HFFc6 (cell line): Measurements from ENCODE around the gene HS1BP3. TPM values are rescaled to one million over a fixed set of nuclear protein-coding genes. Genes with fewer than 3 reads are reported as not detected.

Experiments
- DNase-seq: peaks from one replicate; pipeline ENCODE4 v3.0.0-alpha.2; 2018
- H3K27ac Mint-ChIP-seq: 2 replicates; pipeline ENCODE4 v1.8.0; 2020; ENCODE audit warnings: mild to moderate bottlenecking, mixed read lengths
- H3K27me3 Mint-ChIP-seq: 2 replicates; pipeline ENCODE4 v1.8.0; 2021; ENCODE audit warnings: mild to moderate bottlenecking, moderate library complexity, mixed read lengths; ENCODE audit not compliant: insufficient read depth
- H3K36me3 Mint-ChIP-seq: 2 replicates; pipeline ENCODE4 v1.8.0; 2021; ENCODE audit warnings: low read depth, mixed read lengths
- H3K4me1 Mint-ChIP-seq: 2 replicates; pipeline ENCODE4 v1.8.0; 2020; ENCODE audit warnings: low read depth, mixed read lengths
- H3K4me3 Mint-ChIP-seq: 2 replicates; pipeline ENCODE4 v1.8.0; 2020; ENCODE audit warnings: mild to moderate bottlenecking, moderate library complexity, mixed read lengths
- H3K9me3 Mint-ChIP-seq: 2 replicates; pipeline ENCODE4 v1.8.0; 2020; ENCODE audit warnings: mild to moderate bottlenecking, mixed read lengths
- CTCF ChIP-seq: fragments of 200-600 bp; sonication (generic); IDR thresholded peaks from 2 replicates; pipeline ENCODE4 v1.5.0; 2021; ENCODE audit warnings: antibody characterized with exemption, mild to moderate bottlenecking
- total RNA-seq, 6 experiments: library from RNA; stranded (reverse); fragmentation: NEBNext Ultra II Directional; extraction: Animal tissue kit (Norgen Biotek cat#: 25700); gene quantifications; 2 replicates in 1 of 6; 3 replicates in 5 of 6; pipeline ENCODE4 v1.2.3, GENCODE V29; 2021

HS1BP3 gene
- total RNA-seq, 6 experiments from 2014 or later: 12.7 to 17.3 (median 15.8) TPM

- Mint-ChIP-seq H3K9me3 (no peaks in the 10 kb centered on the region), H3K4me1 (peaks cover 75% of the 10 kb centered on the region)
- DNase-seq: no peak
These were observed 60.0 kb downstream of the HS1BP3 start for GRCh38 chr2:20590704-20591515.

GRCh38 chr2:20589975-20590703 is 60.8 kb downstream of the HS1BP3 start:
- peak; percentile 43 for DNase-seq
- no peaks in the 10 kb centered on the region; the same call in 1 of the 2 replicates for H3K27me3 Mint-ChIP-seq
- H3K27ac Mint-ChIP-seq: peak overlapping the region; percentile 89
- peaks cover 75% of the 10 kb centered on the region for H3K4me1 Mint-ChIP-seq
- peak overlapping the region; percentile 42 for H3K4me3 Mint-ChIP-seq
- H3K36me3 Mint-ChIP-seq: no peaks in the 10 kb centered on the region
- TF ChIP-seq CTCF: no peak
- no peaks in the 10 kb centered on the region for H3K9me3 Mint-ChIP-seq

More at GRCh38 chr2:20590704-20591515, 60.0 kb downstream of the HS1BP3 start:
- TF ChIP-seq CTCF: no peak
- Mint-ChIP-seq H3K27ac (peak overlapping the region; percentile 89), H3K27me3 (no peaks in the 10 kb centered on the region; the same call in 1 of the 2 replicates), H3K4me3 (no peak overlapping the region; the same call in 1 of the 2 replicates), H3K36me3 (no peaks in the 10 kb centered on the region)

- DNase-seq: no peak
- no peak for TF ChIP-seq CTCF
- Mint-ChIP-seq H3K27me3 (no peaks in the 10 kb centered on the region; the same call in 1 of the 2 replicates), H3K4me3 (peak overlapping the region; percentile 42; the same call in 1 of the 2 replicates), H3K36me3 (no peaks in the 10 kb centered on the region), H3K9me3 (no peaks in the 10 kb centered on the region), H3K4me1 (peaks cover 75% of the 10 kb centered on the region), H3K27ac (peak overlapping the region; percentile 89)
These were observed 61.7 kb downstream of the HS1BP3 start for GRCh38 chr2:20588918-20589871.

GRCh38 chr2:20585710-20586594 is 64.9 kb downstream of the HS1BP3 start:
- TF ChIP-seq CTCF: no peak
- Mint-ChIP-seq H3K27ac (no peak overlapping the region), H3K9me3 (no peaks in the 10 kb centered on the region), H3K27me3 (no peaks in the 10 kb centered on the region; the same call in 1 of the 2 replicates), H3K4me1 (peaks cover 73% of the 10 kb centered on the region), H3K36me3 (no peaks in the 10 kb centered on the region), H3K4me3 (no peak overlapping the region)
- no peak for DNase-seq
